SK-N-MC (cell line): ENCODE measurements around the gene ZNF417.
"Not testable (repeated sequence)": the region's sequence is repeated elsewhere in the genome, so short reads cannot be mapped to it uniquely, and the experiment has no call there.

Experiments
- DNase-seq: peaks from one replicate; pipeline ENCODE4 v3.0.0-alpha.2; 2011; ENCODE audit warnings: low read depth, low spot score
- H3K27ac ChIP-seq: fragments of 200-600 bp; sonication (generic); 2 replicates; pipeline ENCODE4 v1.5.1; 2016; ENCODE audit warnings: mixed run types
- H3K36me3 ChIP-seq: fragments of 200-600 bp; sonication (generic); 2 replicates; pipeline ENCODE4 v1.6.1; 2017; ENCODE audit warnings: antibody characterized with exemption, low read length, mixed read lengths; ENCODE audit not compliant: insufficient read depth
- H3K4me3 ChIP-seq: fragments of 200-600 bp; sonication (generic); 2 replicates; pipeline ENCODE4 v1.5.1; 2016
- H3K9ac ChIP-seq: fragments of 200-600 bp; sonication (generic); 2 replicates; pipeline ENCODE4 v1.8.0; 2017; ENCODE audit warnings: mixed run types, mixed read lengths; ENCODE audit not compliant: insufficient read length
- H3K9me3 ChIP-seq: fragments of 200-600 bp; sonication (generic); 2 replicates; pipeline ENCODE4 v1.6.1; 2017; ENCODE audit warnings: low read depth, mild to moderate bottlenecking, antibody characterized with exemption, low read length, moderate library complexity, mixed read lengths
- EZH2 ChIP-seq: fragments of 200-600 bp; sonication (generic); IDR thresholded peaks from one replicate; pipeline ENCODE4 v1.6.1; 2017; ENCODE audit warnings: antibody characterized with exemption
- FOXP2 ChIP-seq: optimal IDR thresholded peaks from 2 replicates; pipeline ENCODE3; 2011; ENCODE audit warnings: mild to moderate bottlenecking, moderate library complexity; ENCODE audit not compliant: insufficient read depth; ENCODE audit errors: extremely low read length, control extremely low read depth
- POLR2AphosphoS5 ChIP-seq: IDR thresholded peaks from 2 replicates; pipeline ENCODE4 v1.6.1; 2012; ENCODE audit warnings: mild to moderate bottlenecking, low read depth, low read length, borderline replicate concordance

The ZNF417 gene

GRCh38 chr19:57916168-57916995, at the start of gene ZNF417:
Gene ZNF417 (minus strand): TSS chr19:57916592. CDS start chr19:57916411, 181 bp downstream.
- TF ChIP-seq POLR2AphosphoS5: peak; percentile 60; the same call in 1 of the 2 replicates
- DNase-seq: peak; percentile 73
- peak within 1 kb of the TSS; percentile 87 for H3K4me3 ChIP-seq
- peak within 1 kb of the TSS; percentile 94 for H3K9ac ChIP-seq
- not testable (repeated sequence) for H3K9me3 ChIP-seq, H3K27ac ChIP-seq
- H3K36me3 ChIP-seq: peaks cover 23% of the 10 kb centered on the region; the same call in 1 of the 2 replicates

DNA sequence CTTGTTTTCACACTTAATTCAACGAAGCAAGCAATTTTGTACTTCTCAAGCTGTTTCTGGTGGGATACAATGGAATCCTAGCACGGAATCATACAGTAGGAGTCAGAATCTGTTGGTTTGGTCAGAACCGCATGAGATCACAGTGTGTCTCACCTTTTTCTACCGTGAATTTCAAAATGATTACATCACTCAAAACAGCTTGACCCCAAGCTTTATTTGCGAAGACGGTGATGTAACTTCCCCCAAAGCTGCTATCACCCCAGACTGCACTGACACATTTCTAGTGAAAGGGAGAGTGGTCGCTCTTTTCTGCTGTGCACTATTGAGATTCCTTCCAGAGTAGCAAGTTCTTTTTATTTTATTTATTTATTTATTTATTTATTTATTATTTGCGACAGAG, 48.4 kb upstream of the ZNF417 start:
- Histone ChIP-seq H3K4me3 (no peak overlapping the region), H3K36me3 (no peaks in the 10 kb centered on the region), H3K9me3 (no peaks in the 10 kb centered on the region), H3K9ac (no peak overlapping the region), H3K27ac (no peak overlapping the region)
- no peak for DNase-seq
- TF ChIP-seq EZH2 (no peak), FOXP2 (no peak), POLR2AphosphoS5 (no peak)

DNA sequence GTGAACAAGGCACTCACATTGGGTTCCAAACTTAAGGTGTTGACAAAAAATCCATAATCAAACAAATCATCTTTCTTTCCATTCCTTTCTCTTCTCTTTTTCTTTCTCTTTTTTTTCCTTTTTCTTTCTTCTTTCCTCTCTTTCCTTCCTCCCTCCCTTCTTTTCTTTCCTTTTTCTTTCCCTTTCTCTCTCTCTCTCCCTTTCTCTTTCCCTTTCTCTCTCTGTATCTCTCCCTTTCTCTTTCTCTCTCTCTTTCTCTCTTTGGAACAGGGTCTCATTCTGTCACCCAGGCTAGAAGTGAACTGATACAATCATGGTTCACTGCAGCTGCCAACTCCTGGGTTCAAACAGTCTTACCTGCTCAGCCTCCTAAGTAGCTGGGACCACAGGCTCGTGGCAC, 45.4 kb upstream of the ZNF417 start:
- no peaks in the 10 kb centered on the region for H3K9me3 ChIP-seq
- TF ChIP-seq EZH2: no peak
- no peak for TF ChIP-seq POLR2AphosphoS5
- TF ChIP-seq FOXP2: no peak
- DNase-seq: no peak

DNA sequence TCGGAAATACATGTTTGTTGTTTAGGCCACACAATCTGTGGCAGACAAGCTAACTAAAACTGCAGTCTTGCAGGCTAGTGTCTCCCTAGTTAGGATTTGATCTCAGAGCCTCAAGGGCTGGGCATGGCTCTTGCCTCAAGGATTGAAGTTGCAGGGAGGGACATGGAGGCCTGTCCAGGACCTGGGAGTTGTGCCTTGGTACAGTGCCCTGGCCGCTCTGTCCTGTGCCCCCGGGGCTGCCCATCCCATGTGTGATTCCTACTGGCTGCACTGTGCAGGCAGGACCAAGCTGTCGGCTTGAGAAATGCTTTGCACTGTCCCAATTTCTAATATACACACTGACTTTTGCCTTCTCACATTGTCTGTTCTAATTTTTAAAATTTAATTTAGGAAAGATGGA, 38.6 kb upstream of the ZNF417 start:
- Histone ChIP-seq H3K4me3 (no peak overlapping the region), H3K27ac (no peak overlapping the region), H3K9ac (no peak overlapping the region), H3K36me3 (no peaks in the 10 kb centered on the region), H3K9me3 (no peaks in the 10 kb centered on the region)
- TF ChIP-seq FOXP2: no peak
- TF ChIP-seq POLR2AphosphoS5: no peak
- no peak for TF ChIP-seq EZH2
- DNase-seq: no peak

More for the DNA sequence above, 45.4 kb upstream of the ZNF417 start:
- H3K36me3 ChIP-seq: no peaks in the 10 kb centered on the region
- no peak overlapping the region for H3K4me3 ChIP-seq
- no peak overlapping the region for H3K9ac ChIP-seq
- no peak overlapping the region for H3K27ac ChIP-seq

GRCh38 chr19:57949702-57950101, 33.3 kb upstream of the ZNF417 start:
- no peak overlapping the region for H3K9ac ChIP-seq
- no peak overlapping the region for H3K4me3 ChIP-seq
- TF ChIP-seq FOXP2 (no peak), POLR2AphosphoS5 (no peak), EZH2 (no peak)
- no peak overlapping the region for H3K27ac ChIP-seq
- DNase-seq: no peak
- no peaks in the 10 kb centered on the region; the same call in 1 of the 2 replicates for H3K36me3 ChIP-seq
- peaks cover 7% of the 10 kb centered on the region; the same call in 1 of the 2 replicates for H3K9me3 ChIP-seq

GRCh38 chr19:57949296-57949695, 32.9 kb upstream of the ZNF417 start:
- Histone ChIP-seq H3K36me3 (no peaks in the 10 kb centered on the region; the same call in 1 of the 2 replicates), H3K9me3 (peaks cover 7% of the 10 kb centered on the region; the same call in 1 of the 2 replicates), H3K9ac (no peak overlapping the region), H3K4me3 (no peak overlapping the region), H3K27ac (no peak overlapping the region)
- DNase-seq: no peak
- TF ChIP-seq POLR2AphosphoS5: no peak

- peak within 1 kb of the TSS; percentile 85 for H3K4me3 ChIP-seq
- no peak for TF ChIP-seq FOXP2
- no peak for TF ChIP-seq EZH2
- peak; percentile 59 for TF ChIP-seq POLR2AphosphoS5
- DNase-seq: peak; percentile 74
- peak within 1 kb of the TSS; percentile 90 for H3K9ac ChIP-seq
- peaks cover 17% of the 10 kb centered on the region for H3K36me3 ChIP-seq
- peak within 1 kb of the TSS; percentile 33; the same call in 1 of the 2 replicates for H3K27ac ChIP-seq
- peaks cover 11% of the 10 kb centered on the region for H3K9me3 ChIP-seq
Measured at GRCh38 chr19:57947419-57948134, 31.2 kb upstream of the ZNF417 start, which contains the start of gene ZNF256. Gene ZNF256 (minus strand): TSS chr19:57947706. CDS start chr19:57947474, 232 bp downstream.

DNA sequence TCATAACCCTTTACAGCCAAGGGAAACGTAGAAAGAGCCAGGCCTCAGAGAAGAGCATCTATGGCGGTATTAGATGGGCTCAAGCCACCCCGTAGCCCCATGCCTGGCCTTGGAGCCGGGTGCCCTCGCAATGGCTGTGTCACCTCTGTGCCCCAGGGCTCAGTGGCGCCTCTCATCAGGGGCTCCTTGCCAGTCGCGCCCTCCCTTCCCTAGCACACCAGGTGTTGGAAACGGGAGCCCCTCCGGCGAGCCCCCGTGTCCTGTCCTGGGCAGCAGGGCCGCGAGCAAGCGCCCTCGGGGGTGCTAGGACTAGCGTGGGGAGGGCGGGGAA, 30.7 kb upstream of the ZNF417 start:
- no peak for TF ChIP-seq FOXP2
- no peak for TF ChIP-seq POLR2AphosphoS5
- TF ChIP-seq EZH2: no peak
- Histone ChIP-seq H3K9ac (peak overlapping the region; percentile 90), H3K4me3 (peak overlapping the region; percentile 85), H3K9me3 (peaks cover 16% of the 10 kb centered on the region), H3K36me3 (peaks cover 22% of the 10 kb centered on the region), H3K27ac (0 out of 2 replicates have a peak overlapping the region, but pooled peaks have one; percentile 33)
- DNase-seq: no peak
